ENCODE results near the gene POLH. TPM values are rescaled to one million over a fixed set of nuclear protein-coding genes. Genes with fewer than 3 reads are reported as not detected.
A peak's percentile ranks its signal among the peaks of the same experiment; 100 is the strongest.

The POLH gene
- total and polyA plus RNA-seq, 9 of the 15 experiments (the other 6 are each of a cell fraction or from before 2014, with no cell fraction given) = 5.8 to 31.6 (median 20.6) TPM

- ATAC-seq = peak; percentile 4
- H3K4me1 ChIP-seq (replicated peaks in 1 of 2; ENCODE audit: control insufficient read depth in 2 of 2, insufficient read depth in 2 of 2, low read length in 2 of 2) = peaks cover 5 to 6% of the 10 kb centered on the region in 2 experiments; a peak in 3 of 5 replicates
- no peak overlapping the region for H3K4me3 ChIP-seq
- H2AFZ ChIP-seq (ENCODE audit: low read depth, low read length) = no peak overlapping the region
- no peak overlapping the region for H3K9ac ChIP-seq (ENCODE audit: insufficient read depth in 1 of 2, low read depth in 2 of 2, low read length in 2 of 2)
- no peaks in the 10 kb centered on the region for H3K9me3 ChIP-seq (replicated peaks; ENCODE audit: control insufficient read depth, insufficient read depth, low read depth, low read length)
- no peaks in the 10 kb centered on the region for H3K9me1 ChIP-seq (ENCODE audit: control insufficient read depth, insufficient read depth, low read length)
- H3K27ac ChIP-seq (ENCODE audit: extremely low read depth, low read depth, low read length) = no peak overlapping the region
- no peaks in the 10 kb centered on the region for H3K27me3 ChIP-seq (ENCODE audit: control insufficient read depth in 2 of 2, insufficient read depth in 2 of 2, low read length in 2 of 2)
- FAIRE-seq = peak; percentile 61
- no peaks in the 10 kb centered on the region for H3K79me2 ChIP-seq (ENCODE audit: control insufficient read depth, insufficient read depth, low read length)
- no TSS peak for BruUV-seq (replicated peaks)
- H3K4me2 ChIP-seq (ENCODE audit: insufficient read depth, low read length) = no peak overlapping the region; the same call in 1 of the 2 replicates
- H4K20me1 ChIP-seq (replicated peaks; ENCODE audit: control insufficient read depth, insufficient read depth, low read length) = 0 out of 2 replicates have a peak, but pooled peaks cover 7% of the 10 kb centered on the region
- ChIA-PET CTCF (ENCODE audit: low intra/inter-chr PET ratio) (no interaction called here), POLR2A (interaction anchor here (0.8 to 8.4 kb wide), 9 partner anchors 8 to 446 kb away, joined by 3 to 135 read pairs (median 4); partner anchors contain the start of genes GTPBP2 and MAD2L1BP)
- no peak for DNase-seq (ENCODE audit: extremely low read depth in 1 of 4, low spot score in 3 of 4)
- peaks cover 57% of the 10 kb centered on the region for H3K36me3 ChIP-seq (ENCODE audit: control insufficient read depth, insufficient read depth, low read length)
- WGBS (ENCODE audit: insufficient coverage, low coverage, missing lambda C conversion rate) = 62% methylated on average over 9 of the region's 9 CpGs
- intact Hi-C loops (cut with micrococcal nuclease) = no loop called here
- in situ Hi-C loops (cut with MboI) = no loop called here
- TF ChIP-seq CHCHD3 (CRISPR knock-in tag; IDR thresholded peaks at IDR 0.05) = no peak
- TF ChIP-seq JUNB (CRISPR knock-in tag; conservative IDR thresholded peaks at IDR 0.05) = no peak
- no peak for TF ChIP-seq ETV1 (tag; conservative IDR thresholded peaks at IDR 0.05; ENCODE audit: low read depth)
- 0 out of 2 replicates have a peak, but pooled peaks have one; percentile 14 for TF ChIP-seq POLR2G (IDR thresholded peaks at IDR 0.05; ENCODE audit: low read depth, low read length)
- no peak for TF ChIP-seq RBM39 (optimal IDR thresholded peaks at IDR 0.05; ENCODE audit: low read depth, low read length)
- TF ChIP-seq NR2C1 (IDR thresholded peaks at IDR 0.05) = no peak
- no peak for TF ChIP-seq NR2C1 (tag; IDR thresholded peaks at IDR 0.05)
- TF ChIP-seq ETS2 (tag; IDR thresholded peaks at IDR 0.05; ENCODE audit: borderline replicate concordance, poor library complexity, severe bottlenecking) = no peak
- TF ChIP-seq E2F8 (IDR thresholded peaks at IDR 0.05; ENCODE audit: low read depth, partially characterized antibody) = peak; percentile 12
- no peak for TF ChIP-seq NFIX (CRISPR knock-in tag; IDR thresholded peaks at IDR 0.05; ENCODE audit: low read depth)
- no peak for TF ChIP-seq PHB2 (IDR thresholded peaks at IDR 0.05; ENCODE audit: low read depth)
- no peak for TF ChIP-seq TOE1 (IDR thresholded peaks at IDR 0.05; ENCODE audit: borderline replicate concordance)
- TF ChIP-seq TOE1 (CRISPR knock-in tag; IDR thresholded peaks at IDR 0.05; ENCODE audit: borderline replicate concordance, low read depth) = 0 out of 2 replicates have a peak, but pooled peaks have one; percentile 41
- TF ChIP-seq CBX1 (IDR thresholded peaks at IDR 0.05; ENCODE audit: low read depth) = no peak
- no peak for TF ChIP-seq VEZF1 (CRISPR knock-in tag; IDR thresholded peaks at IDR 0.05)
These were observed 40.9 kb downstream of the POLH start for GRCh38 chr6:43616725-43617472.
